ENCODE measurements around the gene RHAG. TPM values are rescaled to one million over a fixed set of nuclear protein-coding genes. Genes with fewer than 3 reads are reported as not detected.

Gene RHAG
- total and polyA plus RNA-seq, 2 experiments from 2014 or later = not detected

DNA sequence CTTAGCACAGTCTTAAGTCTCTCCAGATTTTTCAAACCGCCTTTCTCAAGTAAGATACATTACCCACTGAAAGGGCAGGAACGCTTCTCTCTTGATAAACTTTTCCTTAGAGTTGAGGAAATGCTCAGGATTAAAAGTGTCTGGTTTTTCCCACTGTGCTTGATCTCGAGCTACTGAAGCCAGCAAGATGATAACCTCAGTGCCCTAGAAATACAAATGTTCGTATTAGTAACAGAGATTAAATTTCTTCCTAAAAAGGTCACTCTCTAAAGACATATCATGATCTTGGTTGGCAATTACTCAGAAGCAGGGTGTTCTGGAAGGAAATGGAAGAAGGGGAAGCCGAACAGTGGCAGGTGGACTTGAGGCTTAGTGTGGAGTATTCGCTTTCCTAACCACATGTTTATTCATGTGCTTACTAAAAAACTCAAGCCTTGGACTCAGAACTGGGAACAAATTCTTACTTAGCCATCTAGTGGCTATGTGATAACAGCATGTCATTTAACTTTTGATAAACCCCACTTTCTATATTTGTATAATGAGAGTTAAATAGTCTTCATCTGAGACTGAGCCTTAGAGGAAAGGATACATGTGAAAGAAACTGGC is 66.1 kb downstream of the RHAG start:
- Histone ChIP-seq H3K27ac (no peak overlapping the region), H3K4me3 (no peak overlapping the region), H3K27me3 (no peaks in the 10 kb centered on the region), H3K36me3 (no peaks in the 10 kb centered on the region), H3K9me3 (ENCODE audit: low read depth) (no peaks in the 10 kb centered on the region), H3K4me1 (ENCODE audit: low read depth) (no peaks in the 10 kb centered on the region)
- TF ChIP-seq, protein P1, sequence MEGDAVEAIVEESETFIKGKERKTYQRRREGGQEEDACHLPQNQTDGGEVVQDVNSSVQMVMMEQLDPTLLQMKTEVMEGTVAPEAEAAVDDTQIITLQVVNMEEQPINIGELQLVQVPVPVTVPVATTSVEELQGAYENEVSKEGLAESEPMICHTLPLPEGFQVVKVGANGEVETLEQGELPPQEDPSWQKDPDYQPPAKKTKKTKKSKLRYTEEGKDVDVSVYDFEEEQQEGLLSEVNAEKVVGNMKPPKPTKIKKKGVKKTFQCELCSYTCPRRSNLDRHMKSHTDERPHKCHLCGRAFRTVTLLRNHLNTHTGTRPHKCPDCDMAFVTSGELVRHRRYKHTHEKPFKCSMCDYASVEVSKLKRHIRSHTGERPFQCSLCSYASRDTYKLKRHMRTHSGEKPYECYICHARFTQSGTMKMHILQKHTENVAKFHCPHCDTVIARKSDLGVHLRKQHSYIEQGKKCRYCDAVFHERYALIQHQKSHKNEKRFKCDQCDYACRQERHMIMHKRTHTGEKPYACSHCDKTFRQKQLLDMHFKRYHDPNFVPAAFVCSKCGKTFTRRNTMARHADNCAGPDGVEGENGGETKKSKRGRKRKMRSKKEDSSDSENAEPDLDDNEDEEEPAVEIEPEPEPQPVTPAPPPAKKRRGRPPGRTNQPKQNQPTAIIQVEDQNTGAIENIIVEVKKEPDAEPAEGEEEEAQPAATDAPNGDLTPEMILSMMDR (IDR thresholded peaks at IDR 0.05; ENCODE audit: low read depth, low read length) = no peak
- DNase-seq (ENCODE audit: low read depth in 1 of 2, low spot score in 1 of 2) = peak in 1 of 2 donors; percentile 38

DNA sequence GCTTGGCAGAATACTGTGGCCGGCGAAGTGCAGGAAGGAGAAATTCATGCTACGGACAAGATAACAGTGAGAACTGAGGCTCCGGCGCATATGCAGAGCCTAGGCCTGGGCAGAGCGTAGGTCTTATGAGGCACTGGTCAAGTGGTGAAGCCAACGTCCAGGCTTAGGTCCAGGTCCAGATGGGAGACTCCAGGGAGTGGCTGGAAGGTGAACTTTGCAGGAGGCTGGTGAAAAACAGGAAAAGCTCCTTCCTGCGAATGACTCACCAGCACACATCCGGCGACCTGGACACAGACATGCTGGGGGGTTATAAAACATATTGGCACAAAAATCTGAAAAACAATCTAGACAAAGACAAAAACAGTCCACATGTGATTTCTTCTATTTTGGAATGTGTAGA is 70.8 kb downstream of the RHAG start:
- H3K4me1 ChIP-seq (ENCODE audit: low read depth) = no peaks in the 10 kb centered on the region
- H3K9me3 ChIP-seq (ENCODE audit: low read depth) = no peaks in the 10 kb centered on the region
- no peak overlapping the region for H3K27ac ChIP-seq
- DNase-seq (ENCODE audit: low read depth in 1 of 2, low spot score in 1 of 2) = peak in 1 of 2 donors; percentile 55
- H3K36me3 ChIP-seq = no peaks in the 10 kb centered on the region
- no peak overlapping the region for H3K4me3 ChIP-seq
- H3K27me3 ChIP-seq = no peaks in the 10 kb centered on the region
- TF ChIP-seq, protein P1 (IDR thresholded peaks at IDR 0.05; ENCODE audit: low read depth, low read length) = no peak

DNA sequence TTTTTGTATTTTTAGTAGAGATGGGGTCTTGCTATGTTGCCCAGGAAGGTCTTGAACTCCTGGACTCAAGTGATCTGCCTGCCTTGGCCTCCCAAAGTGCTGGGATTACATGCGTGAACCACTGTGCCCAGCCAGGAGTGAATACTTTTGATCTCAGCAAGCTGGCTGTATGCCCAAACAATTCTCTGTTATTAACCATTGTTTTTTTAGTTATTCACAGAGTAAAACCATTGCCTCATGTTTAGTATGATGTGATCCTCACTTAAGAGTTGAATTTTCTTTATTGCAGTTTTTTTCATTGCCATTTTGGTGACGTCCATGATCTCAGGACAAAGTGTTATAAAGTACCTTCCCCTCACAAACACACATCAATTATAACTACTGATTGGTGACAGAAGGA is 71.4 kb downstream of the RHAG start:
- H3K36me3 ChIP-seq = no peaks in the 10 kb centered on the region
- no peak overlapping the region for H3K4me3 ChIP-seq
- H3K27me3 ChIP-seq = no peaks in the 10 kb centered on the region
- no peak for DNase-seq (ENCODE audit: low read depth in 1 of 2, low spot score in 1 of 2)
- H3K27ac ChIP-seq = no peak overlapping the region
- no peaks in the 10 kb centered on the region for H3K9me3 ChIP-seq (ENCODE audit: low read depth)
- TF ChIP-seq, protein P1 (IDR thresholded peaks at IDR 0.05; ENCODE audit: low read depth, low read length) = no peak
- H3K4me1 ChIP-seq (ENCODE audit: low read depth) = no peaks in the 10 kb centered on the region

DNA sequence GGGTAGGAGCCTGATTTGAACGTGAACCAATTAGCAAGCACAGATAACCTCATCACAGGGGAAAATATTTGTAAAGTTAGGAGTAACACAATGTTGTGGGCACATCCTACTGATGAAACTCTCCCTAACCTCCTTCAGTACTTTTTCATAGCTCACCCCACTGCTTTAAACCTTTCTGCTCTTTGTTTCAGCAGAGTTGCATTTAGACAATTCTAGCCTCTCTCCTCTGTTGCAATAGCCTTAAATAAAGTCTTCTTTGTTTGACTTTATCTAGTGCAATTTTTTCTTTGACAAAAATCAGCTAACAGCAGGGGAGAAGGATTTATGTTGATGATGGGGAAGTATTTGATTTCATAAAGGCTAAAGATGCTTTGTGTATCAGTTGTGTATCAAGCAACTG is 72.1 kb downstream of the RHAG start:
- no peaks in the 10 kb centered on the region for H3K36me3 ChIP-seq
- no peaks in the 10 kb centered on the region for H3K27me3 ChIP-seq
- H3K4me3 ChIP-seq = no peak overlapping the region
- TF ChIP-seq, protein P1 (IDR thresholded peaks at IDR 0.05; ENCODE audit: low read depth, low read length) = no peak
- no peak overlapping the region for H3K27ac ChIP-seq
- no peaks in the 10 kb centered on the region for H3K4me1 ChIP-seq (ENCODE audit: low read depth)
- no peaks in the 10 kb centered on the region for H3K9me3 ChIP-seq (ENCODE audit: low read depth)
- peak in 1 of 2 donors; percentile 65 for DNase-seq (ENCODE audit: low read depth in 1 of 2, low spot score in 1 of 2)

DNA sequence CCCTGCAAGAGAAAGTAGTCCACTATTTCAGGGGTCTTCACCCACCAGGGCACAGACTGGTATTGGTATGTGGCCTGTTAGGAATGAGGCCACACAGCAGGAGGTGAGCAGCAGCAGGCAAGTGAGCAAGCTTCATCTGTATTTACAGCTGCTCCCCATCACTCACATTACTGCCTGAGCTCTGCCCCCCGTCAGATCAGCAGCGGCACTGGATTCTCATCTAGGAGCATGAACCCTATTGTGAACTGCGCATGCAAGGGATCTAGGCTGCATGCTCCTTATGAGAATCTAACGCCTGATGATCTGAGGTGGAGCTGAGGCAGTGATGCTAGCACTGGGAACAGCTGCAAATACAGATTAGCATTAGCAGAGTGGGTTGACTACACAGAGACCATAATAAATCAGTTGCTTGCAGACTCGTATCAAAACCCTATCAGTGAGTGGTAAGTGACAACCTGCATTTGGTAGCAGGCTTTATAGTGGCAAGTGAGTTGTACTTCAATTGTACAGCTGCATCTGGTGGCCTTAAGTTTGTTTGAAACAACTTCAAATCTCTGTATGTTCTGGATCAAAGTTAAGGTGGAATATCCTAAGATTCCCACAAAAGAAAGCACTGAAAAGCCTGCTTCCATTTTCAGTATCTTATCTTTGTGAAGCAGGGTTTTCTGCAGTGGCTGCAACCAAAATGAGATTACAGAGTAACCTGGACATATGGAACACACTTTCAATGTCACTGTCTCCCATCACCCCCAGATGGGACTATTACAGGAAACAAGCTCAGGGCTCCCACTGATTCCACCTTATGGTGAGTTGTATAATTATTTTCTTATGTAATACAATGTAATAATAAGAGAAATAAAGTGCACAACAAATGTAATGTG is 73.4 kb downstream of the RHAG start:
- Histone ChIP-seq H3K9me3 (ENCODE audit: low read depth) (no peaks in the 10 kb centered on the region), H3K27me3 (no peaks in the 10 kb centered on the region), H3K4me1 (ENCODE audit: low read depth) (no peaks in the 10 kb centered on the region), H3K36me3 (no peaks in the 10 kb centered on the region), H3K27ac (no peak overlapping the region), H3K4me3 (no peak overlapping the region)
- TF ChIP-seq, protein P1 (IDR thresholded peaks at IDR 0.05; ENCODE audit: low read depth, low read length) = no peak
- DNase-seq (ENCODE audit: low read depth in 1 of 2, low spot score in 1 of 2) = no peak
